Effector CD4-positive, alpha-beta T cell (primary cell): ENCODE results near the gene GPR132.
"Not testable (repeated sequence)": the region's sequence is repeated elsewhere in the genome, so short reads cannot be mapped to it uniquely, and the experiment has no call there.

Experiments used
- DNase-seq: peaks from one replicate; pipeline ENCODE4 v3.0.0-alpha.2; 2020

GPR132 gene

GRCh38 chr14:105035616-105036015 is 29.6 kb downstream of the GPR132 start:
- not testable (repeated sequence) for DNase-seq

GRCh38 chr14:105034315-105035039 is 30.8 kb downstream of the GPR132 start:
- no peak for DNase-seq

- not testable (repeated sequence) for DNase-seq
These were observed 31.8 kb downstream of the GPR132 start for GRCh38 chr14:105033412-105033900.

GRCh38 chr14:105032451-105032901 is 32.8 kb downstream of the GPR132 start:
- not testable (repeated sequence) for DNase-seq

DNA sequence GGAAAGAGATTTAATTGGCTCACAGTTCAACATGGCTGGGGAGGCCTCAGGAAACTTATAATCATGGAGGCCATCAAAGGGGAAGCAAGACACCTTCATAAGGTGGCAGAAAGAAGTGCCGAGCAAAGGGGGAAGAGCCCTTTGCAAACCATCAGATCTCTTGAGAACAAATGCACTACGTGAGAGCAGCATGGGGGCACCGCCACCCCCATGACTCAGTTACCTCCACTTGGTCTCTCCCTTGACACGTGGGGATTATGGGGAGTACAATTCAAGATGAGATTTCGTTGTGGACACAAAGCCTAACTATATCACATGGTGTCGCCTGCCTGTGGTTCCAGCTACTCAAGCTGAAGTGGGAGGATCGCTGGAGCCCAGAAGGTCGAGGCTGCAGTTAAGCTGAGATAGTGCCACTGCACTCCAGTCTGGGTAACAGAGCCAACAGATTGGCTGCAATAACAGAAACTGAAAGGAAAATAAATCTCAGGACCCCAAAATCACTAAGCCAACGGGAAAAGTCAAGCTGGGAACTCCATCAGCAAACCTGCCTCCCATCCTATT is 34.3 kb downstream of the GPR132 start:
- DNase-seq: no peak

- no peak for DNase-seq
These were observed 35.0 kb downstream of the GPR132 start for GRCh38 chr14:105030194-105030593.

DNA sequence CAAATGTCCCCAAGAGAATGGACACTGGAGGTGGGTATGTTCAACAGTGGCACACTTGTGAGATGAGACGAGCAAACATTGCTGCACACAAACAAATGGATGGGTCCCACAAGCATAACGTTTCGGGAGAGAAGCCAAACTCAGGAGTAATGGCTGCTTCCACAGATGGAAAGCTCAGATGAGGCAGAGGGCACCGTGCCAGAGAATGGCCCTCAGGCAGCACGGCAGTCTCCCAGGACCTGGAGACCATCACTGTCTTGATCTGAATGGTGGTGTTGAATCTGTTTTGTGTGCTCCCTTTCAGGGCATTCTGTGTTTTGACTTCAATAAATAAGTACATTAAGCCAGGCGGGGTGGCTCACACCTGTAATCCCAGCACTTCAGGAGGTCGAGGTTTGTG is 35.8 kb downstream of the GPR132 start:
- no peak for DNase-seq

- no peak for DNase-seq
These were observed 36.8 kb downstream of the GPR132 start for GRCh38 chr14:105028251-105028927.

GRCh38 chr14:105027718-105028117 is 37.5 kb downstream of the GPR132 start:
- not testable (repeated sequence) for DNase-seq

- DNase-seq: no peak
These were observed 38.2 kb downstream of the GPR132 start for GRCh38 chr14:105026802-105027563.

DNA sequence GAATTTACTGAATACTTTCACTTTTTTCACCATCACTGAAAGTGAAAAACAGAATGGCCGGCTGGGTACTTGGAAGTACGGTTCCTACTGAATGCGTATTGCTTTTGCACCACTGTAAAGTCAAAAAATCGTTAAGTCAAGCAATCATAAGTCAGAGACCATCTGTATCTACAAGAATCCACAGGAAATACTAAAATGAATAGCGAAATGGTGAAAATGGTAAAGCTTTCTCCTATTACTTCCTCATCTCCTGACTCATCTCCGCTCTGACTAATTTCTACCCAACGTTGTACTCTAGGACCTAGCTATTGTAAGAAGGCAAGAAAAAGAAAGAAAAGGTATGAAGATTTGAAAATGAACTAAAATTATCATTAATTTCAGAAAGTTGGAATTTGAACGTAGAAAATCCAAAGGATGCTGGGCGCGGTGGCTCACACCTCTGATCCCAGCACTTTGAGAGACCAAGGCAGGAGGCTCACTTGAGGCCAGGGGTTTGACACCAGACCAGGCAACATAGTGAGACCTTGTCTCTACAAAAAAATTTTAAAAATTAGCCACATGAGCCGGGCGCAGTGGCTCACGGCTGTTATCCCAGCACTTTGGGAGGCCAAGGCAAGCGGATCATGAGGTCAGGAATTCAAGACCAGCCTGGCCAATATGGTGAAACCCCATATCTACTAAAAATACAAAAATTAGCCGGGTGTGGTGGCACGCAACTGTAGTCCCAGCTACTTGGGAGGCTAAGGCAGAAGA is 39.0 kb downstream of the GPR132 start:
- DNase-seq: no peak

DNA sequence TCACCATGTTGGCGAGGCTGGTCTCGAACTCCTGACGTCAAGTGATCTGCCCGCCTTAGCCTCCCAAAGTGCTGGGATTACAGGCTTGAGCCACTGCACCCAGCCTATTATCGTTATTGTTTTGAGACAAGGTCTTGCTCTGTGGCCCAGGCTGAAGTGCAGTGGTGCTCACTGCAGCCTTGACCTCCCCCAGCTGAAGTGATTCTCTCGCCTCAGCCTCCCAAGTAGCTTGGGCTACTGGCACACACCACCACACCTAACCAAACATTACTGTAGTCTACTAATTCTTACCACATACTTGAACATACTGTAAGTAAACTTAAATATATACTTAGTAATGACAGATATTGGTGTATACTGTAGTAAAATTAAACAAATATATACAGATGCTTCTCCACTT is 39.8 kb downstream of the GPR132 start:
- DNase-seq: no peak

DNA sequence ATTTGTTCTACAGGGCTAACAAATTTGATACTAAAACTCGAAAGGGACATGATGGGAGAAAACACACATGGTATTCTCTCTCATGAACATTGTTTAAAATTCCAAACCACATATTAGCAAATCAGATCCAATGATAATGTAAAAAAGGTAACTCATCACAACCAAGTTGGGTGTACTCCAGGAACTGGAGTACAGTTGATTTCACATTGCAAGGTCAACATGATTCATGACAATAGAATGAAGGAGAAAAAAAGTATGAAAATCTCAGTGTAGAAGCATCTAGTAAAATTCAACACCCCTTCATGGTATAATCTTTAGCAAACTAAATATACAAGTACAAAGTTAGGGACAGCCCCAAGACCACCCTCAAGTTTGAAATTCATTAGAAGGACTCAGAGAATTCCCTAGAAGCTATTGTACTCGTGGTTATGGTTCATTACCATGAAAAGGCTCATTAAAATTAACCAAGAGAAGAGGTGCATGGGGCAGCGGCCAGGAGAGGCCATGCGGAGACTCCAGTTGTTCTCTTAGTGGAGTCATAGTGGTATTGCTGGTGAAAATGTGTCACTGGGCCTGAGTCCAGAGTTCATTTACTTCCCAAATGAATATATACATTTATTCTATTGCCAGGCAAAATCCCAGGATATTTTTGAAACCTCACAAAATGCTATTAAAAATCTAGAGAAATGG is 41.3 kb downstream of the GPR132 start:
- no peak for DNase-seq

DNA sequence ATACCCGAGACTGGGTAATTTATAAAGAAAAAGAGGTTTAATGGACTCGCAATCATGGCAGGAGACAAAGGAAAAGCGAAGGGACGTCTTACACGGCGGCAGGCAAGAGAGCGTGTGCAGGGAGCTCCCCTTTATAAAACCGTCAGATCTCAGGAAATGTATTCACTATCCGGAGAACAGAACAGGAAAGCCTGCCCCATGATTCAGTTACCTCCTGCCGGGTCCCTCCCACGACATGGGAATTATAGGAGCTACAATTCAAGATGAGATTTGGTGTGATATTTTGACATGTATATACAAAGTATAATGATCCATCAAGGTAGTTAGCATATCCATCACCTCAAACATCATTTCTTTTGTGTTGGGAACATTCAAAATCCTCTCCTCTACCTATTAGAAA is 42.1 kb downstream of the GPR132 start:
- no peak for DNase-seq

DNA sequence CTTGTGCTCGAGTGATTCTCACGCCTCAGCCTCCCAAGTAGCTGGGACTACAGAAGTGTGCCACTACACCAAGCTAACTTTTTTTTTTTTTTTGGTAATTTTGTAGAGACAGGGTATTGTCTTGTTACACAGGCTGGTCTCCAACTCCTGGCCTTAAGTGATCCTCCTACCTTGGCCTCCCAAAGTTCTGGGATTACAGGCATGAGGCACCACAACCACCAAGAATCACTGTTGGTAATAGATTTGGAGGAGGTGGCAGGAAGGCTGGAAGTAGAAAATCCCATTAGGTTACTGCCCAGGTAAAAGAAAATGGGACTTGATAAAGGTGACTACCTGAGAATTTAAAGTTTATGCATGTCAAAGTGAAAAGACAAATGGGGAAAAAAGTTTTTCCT is 43.0 kb downstream of the GPR132 start:
- DNase-seq: no peak

- DNase-seq: peak; percentile 22
These were observed 43.5 kb downstream of the GPR132 start for GRCh38 chr14:105021656-105022275.

DNA sequence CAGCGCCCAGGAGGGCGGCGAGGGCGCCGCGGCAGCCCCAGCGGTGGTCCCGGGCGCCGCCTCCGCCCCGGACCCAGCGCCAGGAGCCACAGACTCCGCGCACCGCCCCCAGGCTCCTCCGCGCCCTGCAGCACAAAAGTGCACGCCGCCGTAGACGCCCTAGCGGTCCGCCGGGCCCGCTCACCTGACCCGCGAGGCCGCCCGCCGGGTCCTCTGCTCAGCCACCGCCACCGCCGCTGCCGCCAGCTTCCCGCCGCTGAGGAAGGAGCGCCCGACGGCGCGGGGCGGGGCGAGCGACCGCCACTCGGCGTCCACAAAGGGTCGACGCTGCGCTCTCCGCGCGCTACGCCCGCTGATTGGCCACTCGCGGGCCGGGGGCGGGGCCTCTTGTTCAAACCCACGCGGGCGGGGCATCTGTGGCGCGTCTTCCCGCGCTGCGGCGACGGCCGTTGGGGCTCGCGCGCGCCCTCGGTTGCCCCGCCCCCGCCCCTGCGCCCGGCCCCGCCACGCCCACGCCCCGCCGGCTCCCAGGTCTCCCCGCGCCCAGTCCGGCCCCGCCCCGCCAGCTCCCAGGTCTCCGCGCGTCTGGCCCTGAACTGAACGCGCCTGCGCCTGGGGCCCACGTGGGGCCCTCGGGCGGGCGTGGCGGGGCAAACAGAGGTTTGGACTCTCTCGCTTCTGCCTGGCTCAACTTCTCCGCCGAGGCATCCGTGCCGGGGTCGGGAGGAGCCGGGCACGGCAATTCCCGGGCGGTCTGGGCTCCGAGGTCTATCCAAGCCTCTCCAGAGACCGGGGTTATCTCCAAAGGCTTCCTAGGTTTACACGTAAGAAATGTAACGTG is 44.2 kb downstream of the GPR132 start, which contains the start of gene CDCA4:
TSS of gene CDCA4 (minus strand) at position 269 of the 841 bp plus-strand sequence. CDS start 9,154 bp downstream, outside the sequence.
- DNase-seq: peak; percentile 95

DNA sequence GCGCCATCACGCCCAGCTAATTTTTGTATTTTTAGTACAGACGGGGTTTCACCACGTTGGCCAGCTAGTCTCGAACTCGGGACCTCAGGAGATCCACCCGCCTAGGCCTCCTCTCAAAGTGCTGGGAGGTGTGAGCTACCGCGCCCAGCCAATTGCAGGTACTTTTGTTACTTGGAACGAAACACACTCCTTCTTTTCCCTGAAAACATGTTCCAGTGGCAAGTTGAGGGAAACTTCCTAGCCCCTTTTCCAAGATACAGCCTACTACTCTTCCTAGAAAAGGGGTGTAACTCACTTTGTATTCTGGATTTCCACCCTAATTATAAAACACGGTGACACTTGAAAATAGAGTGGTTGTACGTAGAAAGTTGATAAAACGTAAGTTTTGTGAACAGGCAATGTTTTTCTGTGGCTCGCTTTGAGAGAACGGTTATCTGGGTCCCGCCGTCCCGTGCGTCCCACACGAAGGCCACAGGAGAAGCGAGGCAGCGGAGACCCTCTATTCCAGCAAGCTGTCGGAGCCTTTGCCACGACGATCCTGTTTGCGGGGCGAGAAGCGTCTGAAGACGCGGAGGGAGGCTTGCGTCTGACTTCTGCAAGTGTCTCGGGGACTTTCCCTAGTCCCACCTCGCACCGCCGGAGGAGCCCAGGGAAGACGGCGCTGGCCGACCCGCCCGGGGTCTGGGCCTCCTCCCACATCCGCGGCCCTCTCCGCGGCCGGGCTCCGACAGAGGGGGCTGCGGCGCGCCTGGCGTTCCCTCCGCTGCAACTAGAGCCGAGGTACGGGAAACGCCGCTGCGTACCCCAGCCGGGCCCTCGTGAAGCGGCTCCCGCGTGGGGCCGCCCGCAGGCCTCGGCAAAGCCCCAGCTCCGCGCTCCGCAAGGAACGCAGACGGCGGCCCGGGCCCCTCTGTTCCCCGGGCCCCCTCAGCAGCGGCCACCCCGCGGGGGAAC is 45.1 kb downstream of the GPR132 start:
- DNase-seq: peak; percentile 59

GRCh38 chr14:105018414-105018813 is 46.8 kb downstream of the GPR132 start:
- DNase-seq: no peak
